ENCODE data around the gene QKI.

DNA sequence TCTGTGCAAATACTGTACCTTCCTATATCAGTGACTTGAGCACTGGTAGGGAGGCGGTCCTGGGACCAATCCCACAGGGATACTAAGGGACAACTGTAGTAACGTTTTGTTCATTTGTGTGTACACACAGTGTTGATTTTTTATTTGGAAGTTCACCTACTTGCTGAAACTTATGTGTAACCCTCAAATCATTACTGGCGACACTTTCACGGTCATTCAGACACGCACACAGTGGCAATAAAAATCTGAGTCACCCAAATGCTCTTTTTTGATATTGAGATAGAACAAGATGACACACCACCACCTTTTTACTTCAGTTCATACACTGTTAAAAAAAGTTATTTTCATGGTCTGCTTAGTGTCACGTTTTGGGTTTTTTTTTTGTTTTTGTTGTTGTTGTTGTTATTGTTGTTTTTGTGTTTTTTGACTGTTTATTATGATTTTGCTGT, 79.8 kb downstream of the QKI start:
- TF ChIP-seq, protein P1, sequence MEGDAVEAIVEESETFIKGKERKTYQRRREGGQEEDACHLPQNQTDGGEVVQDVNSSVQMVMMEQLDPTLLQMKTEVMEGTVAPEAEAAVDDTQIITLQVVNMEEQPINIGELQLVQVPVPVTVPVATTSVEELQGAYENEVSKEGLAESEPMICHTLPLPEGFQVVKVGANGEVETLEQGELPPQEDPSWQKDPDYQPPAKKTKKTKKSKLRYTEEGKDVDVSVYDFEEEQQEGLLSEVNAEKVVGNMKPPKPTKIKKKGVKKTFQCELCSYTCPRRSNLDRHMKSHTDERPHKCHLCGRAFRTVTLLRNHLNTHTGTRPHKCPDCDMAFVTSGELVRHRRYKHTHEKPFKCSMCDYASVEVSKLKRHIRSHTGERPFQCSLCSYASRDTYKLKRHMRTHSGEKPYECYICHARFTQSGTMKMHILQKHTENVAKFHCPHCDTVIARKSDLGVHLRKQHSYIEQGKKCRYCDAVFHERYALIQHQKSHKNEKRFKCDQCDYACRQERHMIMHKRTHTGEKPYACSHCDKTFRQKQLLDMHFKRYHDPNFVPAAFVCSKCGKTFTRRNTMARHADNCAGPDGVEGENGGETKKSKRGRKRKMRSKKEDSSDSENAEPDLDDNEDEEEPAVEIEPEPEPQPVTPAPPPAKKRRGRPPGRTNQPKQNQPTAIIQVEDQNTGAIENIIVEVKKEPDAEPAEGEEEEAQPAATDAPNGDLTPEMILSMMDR (IDR thresholded peaks at IDR 0.05) = no peak
- TF ChIP-seq POLR2A (IDR thresholded peaks at IDR 0.05) = no peak

All from prostate gland (tissue), 2 donors.